ENCODE results near the gene BLID. TPM values are rescaled to one million over a fixed set of nuclear protein-coding genes. Genes with fewer than 3 reads are reported as not detected.

The BLID gene
- total RNA-seq, 1 experiment from 2014 or later, result 0.41 TPM

GRCh38 chr11:122116591-122116990 lies 576 bp upstream of the BLID start:
- ATAC-seq, result no peak
- Histone ChIP-seq H3K9me3 (ENCODE audit: control insufficient read depth, insufficient read depth, low read depth, low read length) (no peaks in the 10 kb centered on the region), H3K4me3 (ENCODE audit: low read depth in 2 of 2, low read length in 2 of 2) (no peak overlapping the region), H3K27me3 (ENCODE audit: control insufficient read depth, insufficient read depth, low read length) (no peaks in the 10 kb centered on the region), H3K36me3 (ENCODE audit: control insufficient read depth, insufficient read depth, low read length) (no peaks in the 10 kb centered on the region), H3K27ac (ENCODE audit: low read length) (no peak overlapping the region), H3K4me1 (ENCODE audit: control insufficient read depth, insufficient read depth, low read length) (no peaks in the 10 kb centered on the region)
- in situ Hi-C loops (cut with HindIII; ENCODE audit: low pct_unique_long_range_greater_than_20kb, low sequenced_read_pairs), result no loop called here
- TF ChIP-seq POLR2AphosphoS5 (IDR thresholded peaks at IDR 0.05; ENCODE audit: low read depth, low read length) (no peak), SIN3A (IDR thresholded peaks at IDR 0.05; ENCODE audit: borderline replicate concordance, insufficient read depth, low read depth, low read length) (no peak), CTCF (IDR thresholded peaks at IDR 0.05) (no peak), REST (IDR thresholded peaks at IDR 0.05; ENCODE audit: insufficient read depth in 1 of 2, low read depth in 2 of 2, low read length in 1 of 2) (no peak), TCF7L2 (IDR thresholded peaks at IDR 0.05; ENCODE audit: low read depth, low read length) (no peak)
- ChIA-PET CTCF (no interaction called here), POLR2A (no interaction called here)
- intact Hi-C loops (cut with micrococcal nuclease; ENCODE audit: unreplicated experiment), result no loop called here
- no TSS peak for BruUV-seq (replicated peaks)
- no peak for DNase-seq (ENCODE audit: low read depth, low spot score)

- H3K36me3 ChIP-seq (ENCODE audit: control insufficient read depth, insufficient read depth, low read length), result no peaks in the 10 kb centered on the region
- POLR2A ChIA-PET, result no interaction called here
- in situ Hi-C loops (cut with HindIII; ENCODE audit: low pct_unique_long_range_greater_than_20kb, low sequenced_read_pairs), result no loop called here
Observed at GRCh38 chr11:122114976-122115375, 1.0 kb downstream of the BLID start.

More at GRCh38 chr11:122114976-122115375, 1.0 kb downstream of the BLID start:
- TF ChIP-seq TCF7L2 (IDR thresholded peaks at IDR 0.05; ENCODE audit: low read depth, low read length) (no peak), CTCF (IDR thresholded peaks at IDR 0.05) (no peak), REST (IDR thresholded peaks at IDR 0.05; ENCODE audit: insufficient read depth in 1 of 2, low read depth in 2 of 2, low read length in 1 of 2) (no peak), POLR2AphosphoS5 (IDR thresholded peaks at IDR 0.05; ENCODE audit: low read depth, low read length) (no peak), SIN3A (IDR thresholded peaks at IDR 0.05; ENCODE audit: borderline replicate concordance, insufficient read depth, low read depth, low read length) (no peak)
- intact Hi-C loops (cut with micrococcal nuclease; ENCODE audit: unreplicated experiment), result no loop called here
- Histone ChIP-seq H3K4me1 (ENCODE audit: control insufficient read depth, insufficient read depth, low read length) (no peaks in the 10 kb centered on the region), H3K9me3 (ENCODE audit: control insufficient read depth, insufficient read depth, low read depth, low read length) (no peaks in the 10 kb centered on the region), H3K27ac (ENCODE audit: low read length) (no peak overlapping the region), H3K27me3 (ENCODE audit: control insufficient read depth, insufficient read depth, low read length) (no peaks in the 10 kb centered on the region), H3K4me3 (ENCODE audit: low read depth in 2 of 2, low read length in 2 of 2) (no peak overlapping the region)
- CTCF ChIA-PET, result no interaction called here
- BruUV-seq (replicated peaks), result no TSS peak
- no peak for ATAC-seq
- no peak for DNase-seq (ENCODE audit: low read depth, low spot score)

Measured in Panc1 (cell line).